K562 (cell line): Measurements from ENCODE around the gene GPRC5B. TPM values are rescaled to one million over a fixed set of nuclear protein-coding genes. Genes with fewer than 3 reads are reported as not detected.

Source experiments
- ATAC-seq: fragments of 200-7000 bp; cut with Tn5 transposase; 3 replicates; pipeline ENCODE4 v1.9.1; 2020; ENCODE audit warnings: moderate library complexity
- BruUV-seq: library from RNA; stranded (reverse); fragments of 400-500 nt; replicated peaks from 2 replicates; lab custom pipeline; 2021; lab: Mats Ljungman, UMichigan
- CTCF ChIA-PET: fragments of 300-600 bp; formaldehyde crosslinking; extraction: SDS; loops from one replicate; lab custom pipeline; 2021; ENCODE audit warnings: low intra/inter-chr PET ratio; lab: Yijun Ruan, JAX
- POLR2A ChIA-PET: fragments of 300-600, 350-650 bp; sonication (Branson Sonifier 250); formaldehyde crosslinking; extraction: SDS; loops from one replicate; lab custom pipeline; 2021; ENCODE audit warnings: antibody characterized with exemption, inconsistent platforms; lab: Yijun Ruan, JAX
- DNase-seq, 4 experiments: peaks; one replicate each; pipeline versions ENCODE4 v3.0.0 to v3.0.0-alpha.2; 2011 to 2018; ENCODE audit warnings: low spot score in 3 of 4, mixed read lengths in 3 of 4; ENCODE audit errors: extremely low read depth in 1 of 4
- FAIRE-seq: peaks from 2 replicates; lab custom pipeline; 2011; peaks lifted over from hg19 to GRCh38; lab: Jason Lieb, UNC
- H2AFZ ChIP-seq: 2 replicates; pipeline ENCODE4 v1.6.0; 2011; ENCODE audit warnings: low read depth, low read length, control low read depth, inconsistent platforms
- H3K27ac ChIP-seq: fragments of 200-600 bp; 3 replicates; pipeline ENCODE4 v1.8.0; 2011; ENCODE audit warnings: low read depth, mild to moderate bottlenecking, control low read depth, inconsistent platforms, low read length, moderate library complexity, mixed read lengths; ENCODE audit errors: extremely low read depth
- H3K27me3 ChIP-seq, 2 experiments: fragments of 300-600 bp in 1 of 2; 2 replicates in 1 of 2; 3 replicates in 1 of 2; pipeline versions ENCODE4 v1.6.0 to v1.8.0; 2011; ENCODE audit warnings: inconsistent platforms in 2 of 2, low read length in 2 of 2, mild to moderate bottlenecking in 1 of 2, mixed read lengths in 1 of 2, moderate library complexity in 1 of 2; ENCODE audit not compliant: control insufficient read depth in 2 of 2, insufficient read depth in 2 of 2
- H3K36me3 ChIP-seq: fragments of 300-600 bp; 3 replicates; pipeline ENCODE4 v1.8.0; 2011; ENCODE audit warnings: mild to moderate bottlenecking, low read length, inconsistent platforms; ENCODE audit not compliant: control insufficient read depth, insufficient read depth
- H3K4me1 ChIP-seq, 2 experiments: fragments of 200-600 bp in 1 of 2; replicated peaks in 1 of 2; 2 replicates in 1 of 2; 3 replicates in 1 of 2; pipeline versions ENCODE4 v1.5.1 to v1.8.0; 2011; ENCODE audit warnings: inconsistent platforms in 2 of 2, low read length in 2 of 2, mild to moderate bottlenecking in 1 of 2, mixed read lengths in 1 of 2, moderate library complexity in 1 of 2; ENCODE audit not compliant: control insufficient read depth in 2 of 2, insufficient read depth in 2 of 2
- H3K4me2 ChIP-seq: 2 replicates; pipeline ENCODE4 v1.6.1; 2011; ENCODE audit warnings: low read length, control low read depth, inconsistent platforms, mixed read lengths; ENCODE audit not compliant: insufficient read depth
- H3K4me3 ChIP-seq: fragments of 200-600 bp; sonication (generic), shearing (Covaris generic); 2 replicates; pipeline ENCODE4 v1.5.1; 2016; ENCODE audit warnings: control low read depth, inconsistent platforms
- H3K79me2 ChIP-seq: fragments of 200-600 bp; 3 replicates; pipeline ENCODE4 v1.8.0; 2011; ENCODE audit warnings: low read length, inconsistent platforms; ENCODE audit not compliant: control insufficient read depth, insufficient read depth
- H3K9ac ChIP-seq, 2 experiments: 2 replicates each; pipeline versions ENCODE4 v1.6.0 to v1.6.1; 2011; ENCODE audit warnings: low read depth in 2 of 2, low read length in 2 of 2, control low read depth in 1 of 2, inconsistent platforms in 1 of 2, mild to moderate bottlenecking in 1 of 2, mixed read lengths in 1 of 2; ENCODE audit not compliant: insufficient read depth in 1 of 2
- H3K9me1 ChIP-seq: one replicate; pipeline ENCODE4 v1.6.0; 2011; ENCODE audit warnings: inconsistent platforms, mild to moderate bottlenecking, low read length, moderate library complexity; ENCODE audit not compliant: control insufficient read depth, insufficient read depth
- H3K9me3 ChIP-seq: replicated peaks from 2 replicates; pipeline ENCODE4 v1.5.1; 2011; ENCODE audit warnings: low read depth, low read length, inconsistent platforms; ENCODE audit not compliant: control insufficient read depth, insufficient read depth
- H4K20me1 ChIP-seq: replicated peaks from 2 replicates; pipeline ENCODE4 v1.6.1; 2011; ENCODE audit warnings: low read length, inconsistent platforms, mixed read lengths; ENCODE audit not compliant: control insufficient read depth, insufficient read depth
- BCOR ChIP-seq: fragments of 450-650 bp; IDR thresholded peaks from 2 replicates; pipeline ENCODE4 v1.6.1; 2016
- CBX1 ChIP-seq: sonication (generic); IDR thresholded peaks from 2 replicates; pipeline ENCODE4 v1.6.1; 2016; ENCODE audit warnings: antibody characterized with exemption, low read depth, mild to moderate bottlenecking
- CHD1 ChIP-seq: fragments of 200-600 bp; sonication (generic); IDR thresholded peaks from one replicate; pipeline ENCODE4 v1.6.1; 2012; ENCODE audit warnings: mild to moderate bottlenecking, moderate library complexity, low read length, inconsistent platforms
- EGR1 ChIP-seq: fragments of 450-650 bp; conservative IDR thresholded peaks from 2 replicates; pipeline ENCODE4 v1.6.1; 2017; ENCODE audit warnings: mild to moderate bottlenecking
- EHMT2 ChIP-seq: fragments of 450-650 bp; IDR thresholded peaks from 2 replicates; pipeline ENCODE4 v1.6.1; 2018; ENCODE audit warnings: antibody characterized with exemption
- ETV1 ChIP-seq: fragments of 450-650 bp; conservative IDR thresholded peaks from 2 replicates; pipeline ENCODE4 v1.6.1; 2016; ENCODE audit warnings: missing genetic modification characterization, control low read depth, low read depth, missing compliant biosample characterization
- GABPA ChIP-seq: fragments of 200-800 bp; sonication (Bioruptor generic); conservative IDR thresholded peaks from 2 replicates; pipeline ENCODE4 v1.6.1; 2016; ENCODE audit warnings: low read depth, missing genetic modification characterization, missing compliant biosample characterization
- GTF2A2 ChIP-seq: IDR thresholded peaks from 2 replicates; pipeline ENCODE4 v1.6.1; 2016; ENCODE audit warnings: mild to moderate bottlenecking, missing genetic modification characterization, missing compliant biosample characterization
- HMGN3 ChIP-seq: IDR thresholded peaks from 2 replicates; pipeline ENCODE4 v1.6.1; 2011; ENCODE audit warnings: borderline replicate concordance, low read depth, mild to moderate bottlenecking, mixed read lengths, low read length; ENCODE audit not compliant: insufficient read length; ENCODE audit errors: extremely low read depth
- IFI16 ChIP-seq: fragments of 250-450 bp; sonication (Bioruptor Pico); IDR thresholded peaks from 2 replicates; pipeline ENCODE4 v2.1.2; 2022; ENCODE audit warnings: mild to moderate bottlenecking, inconsistent platforms
- NEUROD1 ChIP-seq: fragments of 150-350 bp; IDR thresholded peaks from 2 replicates; pipeline ENCODE4 v1.6.1; 2014; ENCODE audit warnings: borderline replicate concordance, low read length, low read depth; ENCODE audit not compliant: partially characterized antibody
- NUFIP1 ChIP-seq: fragments of 450-650 bp; IDR thresholded peaks from 2 replicates; pipeline ENCODE4 v1.6.1; 2018; ENCODE audit not compliant: partially characterized antibody
- POLR3G ChIP-seq: IDR thresholded peaks from 2 replicates; pipeline ENCODE4 v1.6.1; 2011; ENCODE audit not compliant: insufficient read length, insufficient replicate concordance; ENCODE audit errors: extremely low read depth
- RBM25 ChIP-seq: fragments of 200-400 bp; formaldehyde crosslinking; IDR thresholded peaks from 2 replicates; pipeline ENCODE4 v1.6.1; 2018; ENCODE audit warnings: low read length, low read depth, moderate library complexity; ENCODE audit not compliant: severe bottlenecking
- SAFB ChIP-seq: fragments of 200-400 bp; formaldehyde crosslinking; IDR thresholded peaks from 2 replicates; pipeline ENCODE4 v1.6.1; 2017; ENCODE audit warnings: low read depth, low read length, borderline replicate concordance
- ZNF124 ChIP-seq: sonication (generic); formaldehyde crosslinking; IDR thresholded peaks from 2 replicates; pipeline ENCODE4 v1.8.1; 2022; ENCODE audit warnings: missing genetic modification reagents
- ZNF175 ChIP-seq: fragments of 200-800 bp; sonication (Bioruptor generic); IDR thresholded peaks from 2 replicates; pipeline ENCODE4 v1.6.1; 2016; ENCODE audit warnings: low read depth, mild to moderate bottlenecking, missing genetic modification characterization, missing compliant biosample characterization
- ZNF224 ChIP-seq: sonication (generic); formaldehyde crosslinking; IDR thresholded peaks from 2 replicates; pipeline ENCODE4 v1.8.0; 2022; ENCODE audit warnings: mild to moderate bottlenecking, missing genetic modification reagents
- ZNF282 ChIP-seq: sonication (generic); formaldehyde crosslinking; IDR thresholded peaks from 2 replicates; pipeline ENCODE4 v1.8.1; 2023; ENCODE audit warnings: missing genetic modification reagents
- ZNF449 ChIP-seq: fragments of 250-450 bp; sonication (Bioruptor Pico); IDR thresholded peaks from 2 replicates; pipeline ENCODE4 v1.8.0; 2022; ENCODE audit warnings: moderate library complexity, mild to moderate bottlenecking, inconsistent platforms
- WGBS: fragments of 100-300 bp; shearing (Covaris generic); methylation state at CpG from one replicate; pipeline ENCODE4 v1.1.6; 2016; ENCODE audit warnings: low coverage, mixed read lengths; ENCODE audit not compliant: insufficient coverage; ENCODE audit errors: missing lambda C conversion rate; 5-methylcytosine and 5-hydroxymethylcytosine counted together
- in situ Hi-C: fragments of 300-500 bp; cut with MboI; formaldehyde crosslinking; loops from 4 replicates; pipeline ENCODE4 v1.15.0; 2018; ENCODE audit warnings: inconsistent platforms, mixed read lengths
- intact Hi-C: fragments of 100-400 bp; cut with micrococcal nuclease; formaldehyde crosslinking; loops from 2 replicates; pipeline ENCODE4 v1.14.2; 2022
- polyA plus RNA-seq, 8 experiments: library from polyadenylated mRNA; depleted of rRNA in 4 of 8; stranded (reverse) in 5 of 8; unstranded in 3 of 8; fragments of >200 nt; fragmentation: Nextera tagmentation in 2 of 8; fragmentation: Illumina TruSeq in 1 of 8; extraction: Ambion mirVana in 2 of 8; extraction: Trizol in 1 of 8; gene quantifications; 2 replicates each; pipeline versions ENCODE4 v1.2.1 to v1.2.3, GENCODE V29; 2011 to 2014; ENCODE audit warnings: inconsistent platforms in 1 of 8, missing spikeins in 1 of 8
- total RNA-seq, 7 experiments: library from RNA; depleted of rRNA in 6 of 7; stranded (reverse); fragments of >200 nt in 6 of 7; fragmentation: Illumina TruSeq in 2 of 7; extraction: Trizol in 2 of 7; gene quantifications; 2 replicates each; pipeline versions ENCODE4 v1.2.1 to v1.2.3, GENCODE V29; 2011 to 2021; ENCODE audit warnings: low replicate concordance in 1 of 7

GPRC5B gene
- total and polyA plus RNA-seq, 9 of the 15 experiments (the other 6 are each of a cell fraction or from before 2014, with no cell fraction given) = 0.65 to 5.5 (median 1.3) TPM

DNA sequence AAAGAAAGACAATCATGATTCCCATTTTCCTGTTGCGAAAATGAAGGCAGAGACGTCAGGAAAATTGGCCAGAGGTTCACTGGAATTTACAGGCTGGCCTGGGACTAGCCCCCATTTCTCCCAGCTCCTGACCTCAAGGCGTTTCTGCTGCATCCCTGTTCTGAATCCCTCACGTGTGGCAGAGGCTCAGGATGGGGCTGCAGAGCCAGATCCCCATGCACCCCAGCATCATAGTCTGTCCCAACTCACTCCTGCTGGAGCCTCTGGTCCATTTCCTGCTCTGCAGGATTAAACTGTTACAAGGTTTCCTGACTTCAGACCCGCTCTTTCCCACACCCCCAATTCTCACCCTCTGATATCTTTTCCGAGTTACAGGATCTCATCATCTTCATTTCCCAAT, 2.9 kb downstream of the GPRC5B start:
- intact Hi-C loops = loop anchor here (5.0 to 10.0 kb wide), 2 partner anchors 159 to 497 kb away; no protein-coding TSS in a partner anchor

GRCh38 chr16:19881028-19881427, 3.6 kb downstream of the GPRC5B start:
- Histone ChIP-seq H4K20me1 (peaks cover 13% of the 10 kb centered on the region), H2AFZ (no peak overlapping the region), H3K4me2 (no peak overlapping the region), H3K4me3 (no peak overlapping the region), H3K79me2 (no peaks in the 10 kb centered on the region), H3K4me1 (peaks cover 0 to 25% of the 10 kb centered on the region in 2 experiments; a peak in 2 of 5 replicates), H3K9me1 (no peaks in the 10 kb centered on the region), H3K27me3 (peaks cover 0 to 32% of the 10 kb centered on the region in 2 experiments; a peak in 3 of 5 replicates), H3K9ac (no peak overlapping the region), H3K36me3 (no peaks in the 10 kb centered on the region), H3K27ac (no peak overlapping the region), H3K9me3 (no peaks in the 10 kb centered on the region)
- FAIRE-seq (no peak), ATAC-seq (no peak), DNase-seq (no peak)
- in situ Hi-C loops (loop anchor here (25.0 kb wide), 1 partner anchor 494 kb away; no protein-coding TSS in a partner anchor), intact Hi-C loops (loop anchor here (5.0 to 10.0 kb wide), 2 partner anchors 159 to 496 kb away; no protein-coding TSS in a partner anchor)
- ChIA-PET POLR2A (no interaction called here), CTCF (no interaction called here)
- no peak for TF ChIP-seq SAFB
- no peak for TF ChIP-seq GABPA (tag)
- 0 out of 2 replicates have a peak, but pooled peaks have one; percentile 29 for TF ChIP-seq BCOR
- no peak for TF ChIP-seq ZNF175 (CRISPR knock-in tag)
- peak; percentile 59 for TF ChIP-seq RBM25
- no peak for TF ChIP-seq ZNF124 (CRISPR knock-in tag)
- TF ChIP-seq NEUROD1 = no peak
- TF ChIP-seq IFI16 (CRISPR knock-in tag) = no peak
- no peak for TF ChIP-seq EHMT2
- TF ChIP-seq POLR3G = no peak
- TF ChIP-seq CBX1 = no peak
- no peak for TF ChIP-seq ZNF449 (CRISPR knock-in tag)
- 34% methylated on average over 7 of the region's 7 CpGs for WGBS
- no TSS peak for BruUV-seq

More for the DNA sequence above, 2.9 kb downstream of the GPRC5B start:
- Histone ChIP-seq H3K9me1 (no peaks in the 10 kb centered on the region), H4K20me1 (peaks cover 9% of the 10 kb centered on the region), H3K79me2 (no peaks in the 10 kb centered on the region), H3K9ac (no peak overlapping the region), H2AFZ (no peak overlapping the region), H3K4me3 (no peak overlapping the region), H3K4me1 (peaks cover 3 to 25% of the 10 kb centered on the region in 2 experiments; a peak in 3 of 5 replicates), H3K9me3 (no peaks in the 10 kb centered on the region), H3K36me3 (no peaks in the 10 kb centered on the region), H3K27ac (no peak overlapping the region), H3K4me2 (no peak overlapping the region), H3K27me3 (peaks cover 0 to 32% of the 10 kb centered on the region in 2 experiments; a peak in 3 of 5 replicates)
- 20% methylated on average over 6 of the region's 6 CpGs for whole genome bisulfite sequencing
- CTCF ChIA-PET = no interaction called here
- in situ Hi-C loops = loop anchor here (25.0 kb wide), 1 partner anchor 494 kb away; no protein-coding TSS in a partner anchor
- no TSS peak for BruUV-seq
- ATAC-seq (no peak), DNase-seq (no peak), FAIRE-seq (no peak)
- POLR2A ChIA-PET = interaction anchor here (0.8 kb wide), 1 partner anchor 11 kb away, joined by 4 read pairs; no protein-coding TSS in a partner anchor
- TF ChIP-seq ZNF224 (no peak), GTF2A2 (tag) (no peak), NUFIP1 (no peak), EGR1 (no peak), ZNF282 (no peak), HMGN3 (no peak), ETV1 (no peak), CHD1 (no peak)
